Activated CD8-positive, alpha-beta memory T cell treated with anti-CD3 and anti-CD28 coated beads for 48 hours (primary cell): ENCODE measurements around the gene LHFPL4.

Experiments
- DNase-seq, 3 experiments: peaks; one replicate each; pipeline ENCODE4 v3.0.0-alpha.2; 2020; ENCODE audit warnings: low read depth in 2 of 3, low spot score in 2 of 3

Gene LHFPL4

GRCh38 chr3:9476935-9477334 is 76.7 kb downstream of the LHFPL4 start:
- DNase-seq: no peak

DNA sequence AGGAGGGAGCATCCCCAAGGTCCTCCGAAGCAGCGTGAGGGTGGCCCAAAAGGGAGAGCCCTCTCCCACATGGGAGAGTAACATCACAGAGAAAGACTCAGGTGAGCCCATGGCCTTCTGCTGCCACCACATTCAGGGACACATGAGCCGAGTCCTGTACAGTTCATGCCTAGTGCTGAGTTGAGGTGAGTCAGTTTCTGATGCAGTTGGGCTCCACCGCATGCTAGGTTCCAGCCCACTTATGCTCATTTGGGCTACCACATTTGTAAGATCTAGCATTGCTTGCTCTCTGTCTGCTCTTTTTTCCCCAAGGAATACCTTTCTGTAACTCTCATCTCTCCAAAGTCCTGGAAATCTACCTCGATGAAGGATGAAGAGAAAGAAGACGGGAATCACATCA is 79.1 kb downstream of the LHFPL4 start:
- DNase-seq: no peak

DNA sequence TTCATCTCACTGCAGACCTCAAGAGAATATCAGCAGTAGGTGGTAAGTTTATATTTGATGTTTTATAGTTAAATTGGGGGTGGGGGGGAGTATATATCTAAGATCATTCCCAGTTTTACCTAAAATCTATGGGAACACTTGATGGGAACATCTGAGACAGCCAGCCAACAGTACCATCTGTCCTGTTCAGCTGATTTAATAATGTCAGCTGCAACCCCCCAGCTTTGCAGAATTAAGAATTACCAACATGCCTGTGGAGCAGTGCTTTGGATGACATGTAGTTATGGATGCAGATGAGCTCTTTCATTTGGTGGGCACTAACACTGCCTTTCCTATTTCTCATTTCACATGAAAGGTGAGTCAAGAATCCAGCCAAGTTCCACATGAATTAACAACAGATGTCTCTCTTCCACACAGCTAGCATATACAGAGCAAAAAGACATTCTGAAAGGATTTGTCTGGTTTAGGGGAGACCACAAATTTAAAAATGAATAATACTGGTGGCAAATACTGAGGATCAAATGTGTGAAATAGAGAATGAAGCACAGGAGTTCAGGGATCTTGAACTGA is 80.0 kb downstream of the LHFPL4 start:
- DNase-seq: no peak

GRCh38 chr3:9469986-9470385 is 83.6 kb downstream of the LHFPL4 start:
- DNase-seq: no peak

DNA sequence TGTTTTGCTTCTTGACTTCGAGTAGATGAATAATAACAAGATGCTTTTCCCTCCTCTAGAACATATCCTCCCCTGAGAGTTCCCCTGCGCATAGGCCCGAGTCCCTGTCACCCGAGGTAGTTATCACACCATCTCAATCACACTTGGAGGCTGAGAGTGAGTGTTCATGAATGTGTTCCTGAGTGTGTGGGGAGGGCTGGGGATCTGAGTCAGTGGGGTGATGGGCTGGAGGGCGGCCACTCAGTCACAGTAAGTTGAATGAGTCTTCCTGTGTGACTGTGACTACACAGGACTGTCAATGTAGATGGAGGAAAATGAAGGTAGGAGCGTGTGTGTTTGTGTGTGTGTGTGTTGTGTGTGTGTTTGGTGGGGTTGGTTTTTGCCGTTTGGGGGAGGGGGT is 85.2 kb downstream of the LHFPL4 start:
- DNase-seq: no peak

GRCh38 chr3:9467451-9467850 is 86.2 kb downstream of the LHFPL4 start:
- DNase-seq: no peak

- no peak for DNase-seq
These were observed 98.0 kb downstream of the LHFPL4 start for GRCh38 chr3:9455596-9456131.

GRCh38 chr3:9452417-9452816 is 101.2 kb downstream of the LHFPL4 start:
- no peak for DNase-seq

GRCh38 chr3:9450991-9451390 is 102.6 kb downstream of the LHFPL4 start:
- DNase-seq: no peak

DNA sequence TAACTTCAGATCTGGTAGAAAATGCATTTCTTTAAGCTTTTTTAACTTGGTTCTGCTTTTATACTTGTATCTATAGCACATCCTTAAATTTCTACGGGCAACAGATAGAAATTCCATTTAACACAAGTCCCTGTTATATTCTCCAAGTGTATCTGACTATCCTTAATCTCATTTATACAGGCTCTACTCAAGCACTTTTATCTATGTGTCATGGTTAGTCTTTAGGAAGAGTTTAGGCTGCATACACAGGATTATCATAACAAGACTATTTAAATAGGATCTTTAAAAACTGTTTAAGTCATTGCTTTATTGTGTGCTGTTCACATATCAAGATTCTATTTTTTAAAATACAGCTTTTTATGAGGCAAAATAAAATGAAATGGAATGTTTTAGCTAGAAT is 103.5 kb downstream of the LHFPL4 start:
- DNase-seq: no peak

GRCh38 chr3:9448643-9449042 is 105.0 kb downstream of the LHFPL4 start:
- no peak for DNase-seq
